GM12873 (cell line): ENCODE data around the gene RPA1.
A peak's percentile ranks its signal among the peaks of the same experiment; 100 is the strongest.

Experiments used
- TF ChIP-seq, protein P1 (sequence below): IDR thresholded peaks from 2 replicates; pipeline ENCODE4 v1.5.1; 2012; ENCODE audit warnings: low read depth, mild to moderate bottlenecking, moderate library complexity, low read length, control low read depth; ENCODE audit not compliant: insufficient read depth; ENCODE audit errors: missing control alignments

Gene RPA1

DNA sequence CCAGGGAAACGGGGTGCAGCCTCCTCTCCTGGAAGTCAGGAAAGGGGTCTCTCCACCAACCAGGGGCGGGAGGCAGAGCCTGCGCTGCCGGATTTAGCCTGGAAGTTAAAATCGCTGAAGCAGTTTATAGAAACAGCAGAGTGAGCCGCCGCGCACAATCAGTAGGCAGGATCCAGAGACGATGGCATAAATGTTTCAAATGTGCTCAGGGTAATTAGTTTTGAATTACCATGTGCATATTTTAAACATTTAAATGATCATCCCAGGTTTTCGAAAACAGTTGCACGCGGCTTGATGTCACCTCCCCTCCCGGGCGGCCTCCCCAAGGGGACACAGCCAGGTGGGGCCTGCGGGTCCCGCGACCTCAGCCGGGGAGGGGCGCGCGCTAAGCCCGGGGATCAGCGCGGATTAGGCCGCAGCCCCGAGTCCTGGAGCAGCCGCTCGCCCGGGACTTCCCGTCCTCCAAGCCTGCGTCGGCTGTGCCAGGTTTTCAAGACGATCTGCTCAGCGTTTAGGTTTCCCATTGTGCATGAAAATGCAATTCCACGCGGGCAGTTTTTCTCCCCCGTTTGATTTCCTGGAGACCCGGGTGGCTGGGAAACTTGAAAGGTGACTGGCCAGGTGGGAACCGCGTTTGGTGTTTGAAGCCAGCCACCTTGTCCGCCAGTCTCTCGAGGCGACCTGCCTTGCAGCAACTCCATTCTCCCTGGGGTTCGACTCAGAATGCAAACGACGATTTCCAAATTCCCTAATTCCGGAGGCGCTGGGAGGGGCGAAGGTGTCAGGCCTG lies 78.3 kb downstream of the RPA1 start:
- TF ChIP-seq, protein P1, sequence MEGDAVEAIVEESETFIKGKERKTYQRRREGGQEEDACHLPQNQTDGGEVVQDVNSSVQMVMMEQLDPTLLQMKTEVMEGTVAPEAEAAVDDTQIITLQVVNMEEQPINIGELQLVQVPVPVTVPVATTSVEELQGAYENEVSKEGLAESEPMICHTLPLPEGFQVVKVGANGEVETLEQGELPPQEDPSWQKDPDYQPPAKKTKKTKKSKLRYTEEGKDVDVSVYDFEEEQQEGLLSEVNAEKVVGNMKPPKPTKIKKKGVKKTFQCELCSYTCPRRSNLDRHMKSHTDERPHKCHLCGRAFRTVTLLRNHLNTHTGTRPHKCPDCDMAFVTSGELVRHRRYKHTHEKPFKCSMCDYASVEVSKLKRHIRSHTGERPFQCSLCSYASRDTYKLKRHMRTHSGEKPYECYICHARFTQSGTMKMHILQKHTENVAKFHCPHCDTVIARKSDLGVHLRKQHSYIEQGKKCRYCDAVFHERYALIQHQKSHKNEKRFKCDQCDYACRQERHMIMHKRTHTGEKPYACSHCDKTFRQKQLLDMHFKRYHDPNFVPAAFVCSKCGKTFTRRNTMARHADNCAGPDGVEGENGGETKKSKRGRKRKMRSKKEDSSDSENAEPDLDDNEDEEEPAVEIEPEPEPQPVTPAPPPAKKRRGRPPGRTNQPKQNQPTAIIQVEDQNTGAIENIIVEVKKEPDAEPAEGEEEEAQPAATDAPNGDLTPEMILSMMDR = no peak

DNA sequence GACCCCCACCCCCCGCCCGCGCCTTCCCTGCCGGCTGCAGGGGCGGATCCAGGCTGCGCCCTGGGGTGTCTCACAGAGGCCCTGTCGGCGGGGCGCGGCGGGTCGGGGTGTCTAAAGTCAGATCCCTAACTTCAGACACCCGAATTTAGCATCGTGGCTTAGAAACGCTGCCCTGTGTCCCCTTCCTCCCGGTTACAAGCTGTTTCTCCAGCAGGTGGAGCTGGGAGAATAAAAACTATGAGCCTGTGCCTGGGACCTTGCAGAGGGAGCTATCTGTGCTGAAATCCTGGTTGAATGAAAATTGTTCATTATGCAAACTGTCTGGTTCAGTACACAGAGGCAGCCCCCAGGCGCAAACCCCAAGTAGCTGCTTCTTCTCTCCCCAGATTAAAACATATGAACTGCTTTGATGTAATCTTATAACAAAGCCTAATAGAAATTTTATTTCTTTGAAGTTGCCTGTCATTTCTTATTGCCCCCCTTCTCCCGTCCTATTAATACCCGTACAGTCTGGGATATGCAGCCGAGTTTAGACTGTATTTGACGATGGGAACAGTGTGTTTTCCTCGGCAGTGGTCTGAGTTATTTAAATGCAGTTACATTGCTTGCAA lies 79.0 kb downstream of the RPA1 start:
- TF ChIP-seq, protein P1 = peak; percentile 62

DNA sequence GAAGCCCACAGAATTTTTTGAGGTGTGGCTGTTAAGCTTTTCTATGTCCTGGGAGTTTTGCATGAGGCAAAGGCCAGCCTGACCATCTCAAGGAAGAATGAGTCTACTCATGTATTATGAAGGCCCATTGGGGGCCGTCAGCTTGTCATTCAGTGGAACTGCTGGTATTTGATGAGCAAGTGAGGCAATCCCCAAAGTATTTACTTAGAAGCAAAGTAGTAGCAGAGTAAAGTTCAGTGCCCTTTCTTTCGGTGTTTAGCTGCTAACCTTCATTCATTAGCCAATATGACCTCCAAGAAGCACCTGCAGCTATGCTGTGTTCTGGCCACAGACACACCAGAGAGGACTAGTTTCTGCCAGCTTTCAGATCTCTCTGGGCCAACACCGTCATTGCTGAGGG lies 80.2 kb downstream of the RPA1 start:
- TF ChIP-seq, protein P1 = no peak

DNA sequence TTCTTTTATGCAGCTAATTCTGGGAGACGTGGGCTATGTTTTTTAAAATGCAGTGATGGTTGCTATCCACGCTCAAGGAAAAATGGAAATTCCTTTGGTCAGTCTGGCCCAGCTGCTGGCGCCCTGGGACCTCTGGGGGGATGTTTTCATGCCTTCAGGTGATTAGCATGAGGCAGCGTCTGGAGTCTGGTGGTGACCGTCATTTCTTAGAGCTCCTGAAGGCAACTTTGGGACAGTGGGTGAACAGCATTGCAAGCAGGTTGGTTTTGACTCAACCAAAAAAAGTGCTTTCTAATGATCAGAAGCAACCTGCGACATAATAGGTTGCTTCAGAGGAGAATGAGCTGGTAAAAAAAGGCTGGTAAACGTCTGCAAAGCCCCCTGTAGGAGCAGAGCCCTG lies 82.3 kb downstream of the RPA1 start:
- TF ChIP-seq, protein P1 = no peak

DNA sequence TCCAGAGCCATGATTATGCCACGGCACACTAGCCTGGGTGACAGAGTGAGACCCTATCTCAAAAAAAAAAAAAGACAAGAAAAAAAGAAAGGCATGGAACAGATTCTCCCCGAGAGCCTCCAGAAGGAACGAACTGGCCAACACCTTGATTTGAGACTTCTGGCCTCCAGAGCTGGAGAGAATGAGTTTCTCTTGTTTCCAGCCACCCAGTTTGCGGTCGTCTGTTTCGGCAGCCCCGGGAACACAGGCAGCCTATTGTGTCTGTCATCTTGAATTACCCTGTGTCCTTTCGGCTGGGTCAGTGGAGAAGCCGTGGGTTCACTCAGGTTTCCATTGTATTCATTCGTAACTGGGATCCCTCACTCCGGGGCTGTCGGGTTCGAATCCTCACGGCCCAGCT lies 83.9 kb downstream of the RPA1 start:
- TF ChIP-seq, protein P1 = no peak

DNA sequence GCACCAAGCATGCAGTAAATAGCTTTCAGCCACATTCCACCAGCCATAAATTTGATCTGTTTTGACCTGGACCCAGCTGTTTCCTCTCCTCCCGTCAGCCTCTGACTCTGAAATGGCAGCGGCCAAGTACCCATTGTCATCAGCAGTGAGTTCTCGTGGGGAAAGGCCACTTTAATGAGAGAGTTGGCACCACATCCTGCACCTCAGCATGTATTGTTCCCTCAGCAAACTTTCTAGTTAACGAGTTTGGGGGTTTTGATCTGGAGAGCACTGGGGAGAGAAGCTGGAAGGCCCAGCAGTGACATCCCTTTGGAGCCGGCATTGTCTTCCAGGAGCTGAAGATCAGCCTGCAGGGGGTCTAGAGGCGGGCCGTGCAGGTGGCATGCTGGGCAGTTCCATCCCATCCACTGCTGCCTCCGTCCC lies 84.9 kb downstream of the RPA1 start:
- TF ChIP-seq, protein P1 = no peak

DNA sequence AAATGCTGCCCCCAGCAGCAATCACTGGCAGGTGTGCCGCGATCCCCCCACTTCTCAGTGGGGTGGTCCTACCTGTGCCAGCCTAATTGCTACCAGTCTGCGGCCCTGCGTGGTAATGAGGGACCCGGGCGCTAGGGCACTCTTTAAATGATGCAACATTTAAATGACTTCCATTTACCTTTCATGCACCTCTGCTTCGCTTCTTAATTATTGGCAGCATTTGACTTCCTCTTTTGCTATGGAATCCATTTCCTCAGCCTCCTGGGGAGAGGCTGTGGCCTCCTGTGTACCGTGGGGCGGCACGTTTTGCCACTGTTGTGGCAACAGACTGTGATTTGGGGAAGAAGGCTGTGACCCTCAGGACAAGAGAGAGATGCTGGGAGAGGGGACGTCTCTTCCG lies 86.1 kb downstream of the RPA1 start:
- TF ChIP-seq, protein P1 = no peak
